Naive thymus-derived CD4-positive, alpha-beta T cell (primary cell): Measurements from ENCODE around the gene CHI3L2. TPM values are rescaled to one million over a fixed set of nuclear protein-coding genes. Genes with fewer than 3 reads are reported as not detected.

Source experiments
- ATAC-seq: fragments of 150-1000 bp; cut with Tn5 transposase; 2 replicates; pipeline ENCODE4 v1.10.0; 2021; ENCODE audit warnings: mild to moderate bottlenecking, moderate library complexity
- CTCF ChIA-PET: fragments of 350-600 bp; sonication (Branson Sonifier 250); formaldehyde crosslinking; loops from one replicate; lab custom pipeline; 2021; ENCODE audit warnings: antibody characterized with exemption; lab: Charles Lee
- POLR2A ChIA-PET: fragments of 350-600 bp; sonication (Branson Sonifier 250); formaldehyde crosslinking; loops from one replicate; lab custom pipeline; 2021; ENCODE audit warnings: antibody characterized with exemption, inconsistent platforms; lab: Charles Lee
- DNase-seq, 9 donors: peaks; one replicate each; pipeline versions ENCODE4 v3.0.0 to v3.0.0-alpha.2; 2020 to 2022; ENCODE audit warnings: mixed read lengths in 1 of 9
- H3K27ac ChIP-seq: one replicate; pipeline ENCODE4 v1.7.0; 2013; ENCODE audit warnings: mild to moderate bottlenecking, low read depth, low read length, moderate library complexity
- H3K27me3 ChIP-seq, 2 donors: one replicate each; pipeline ENCODE4 v1.7.0; 2013; ENCODE audit warnings: low read length in 2 of 2, mild to moderate bottlenecking in 2 of 2, moderate library complexity in 2 of 2; ENCODE audit not compliant: control insufficient read depth in 2 of 2, insufficient read depth in 2 of 2
- H3K36me3 ChIP-seq, 3 experiments: 1 replicate in 2 of 3; 2 replicates in 1 of 3; pipeline ENCODE4 v1.7.0; 2013; ENCODE audit warnings: low read length in 3 of 3, mild to moderate bottlenecking in 3 of 3, moderate library complexity in 1 of 3; ENCODE audit not compliant: insufficient read depth in 3 of 3, control insufficient read depth in 2 of 3
- H3K4me1 ChIP-seq, 2 donors: one replicate each; pipeline ENCODE4 v1.7.0; 2013; ENCODE audit warnings: low read length in 2 of 2, mild to moderate bottlenecking in 2 of 2, moderate library complexity in 1 of 2; ENCODE audit not compliant: control insufficient read depth in 2 of 2, insufficient read depth in 2 of 2
- H3K4me3 ChIP-seq: 2 replicates; pipeline ENCODE4 v1.7.0; 2013; ENCODE audit warnings: mild to moderate bottlenecking, low read length
- H3K9me3 ChIP-seq, 3 experiments: 1 replicate in 2 of 3; 2 replicates in 1 of 3; pipeline ENCODE4 v1.7.0; 2013; ENCODE audit warnings: low read length in 3 of 3; ENCODE audit not compliant: control insufficient read depth in 2 of 3
- H3K27ac Mint-ChIP-seq, 9 donors: one replicate each; pipeline ENCODE4 v1.8.0; 2020 to 2022; ENCODE audit warnings: mixed read lengths in 9 of 9, mild to moderate bottlenecking in 8 of 9, moderate library complexity in 5 of 9, inconsistent platforms in 2 of 9
- H3K27me3 Mint-ChIP-seq, 5 donors: one replicate each; pipeline ENCODE4 v1.8.0; 2021 to 2022; ENCODE audit warnings: mixed read lengths in 5 of 5, mild to moderate bottlenecking in 1 of 5
- H3K36me3 Mint-ChIP-seq, 5 donors: one replicate each; pipeline ENCODE4 v1.8.0; 2020 to 2022; ENCODE audit warnings: mixed read lengths in 5 of 5, mild to moderate bottlenecking in 3 of 5, inconsistent platforms in 1 of 5
- H3K4me1 Mint-ChIP-seq, 7 donors: one replicate each; pipeline ENCODE4 v1.8.0; 2020 to 2022; ENCODE audit warnings: mixed read lengths in 7 of 7, mild to moderate bottlenecking in 3 of 7, inconsistent platforms in 1 of 7
- H3K4me3 Mint-ChIP-seq, 10 donors: one replicate each; pipeline ENCODE4 v1.8.0; 2020 to 2022; ENCODE audit warnings: mild to moderate bottlenecking in 10 of 10, mixed read lengths in 10 of 10, moderate library complexity in 6 of 10, inconsistent platforms in 2 of 10
- H3K9me3 Mint-ChIP-seq, 11 donors: one replicate each; pipeline ENCODE4 v1.8.0; 2020 to 2022; ENCODE audit warnings: mixed read lengths in 11 of 11, mild to moderate bottlenecking in 4 of 11, inconsistent platforms in 1 of 11, moderate library complexity in 1 of 11
- intact Hi-C, 2 donors: fragments of 100-400 bp; cut with micrococcal nuclease; formaldehyde crosslinking; loops; one replicate each; pipeline ENCODE4 v1.15.1; 2023
- polyA plus RNA-seq, 2 donors: library from polyadenylated mRNA; unstranded; fragments of 300-500 nt; fragmentation: Illumina TruSeq; gene quantifications; one replicate each; pipeline ENCODE4 v1.2.3, GENCODE V29; 2021
- total RNA-seq, 6 experiments: library from RNA in 5 of 6; stranded (reverse) in 5 of 6; gene quantifications; 1 replicate in 5 of 6; 2 replicates in 1 of 6; pipeline ENCODE4 v1.2.3 and lab custom pipeline; 2021 to 2026

The CHI3L2 gene
- total and polyA plus RNA-seq, 7 experiments from 2014 or later, result 7.0 to 136 (median 29.1) TPM

DNA sequence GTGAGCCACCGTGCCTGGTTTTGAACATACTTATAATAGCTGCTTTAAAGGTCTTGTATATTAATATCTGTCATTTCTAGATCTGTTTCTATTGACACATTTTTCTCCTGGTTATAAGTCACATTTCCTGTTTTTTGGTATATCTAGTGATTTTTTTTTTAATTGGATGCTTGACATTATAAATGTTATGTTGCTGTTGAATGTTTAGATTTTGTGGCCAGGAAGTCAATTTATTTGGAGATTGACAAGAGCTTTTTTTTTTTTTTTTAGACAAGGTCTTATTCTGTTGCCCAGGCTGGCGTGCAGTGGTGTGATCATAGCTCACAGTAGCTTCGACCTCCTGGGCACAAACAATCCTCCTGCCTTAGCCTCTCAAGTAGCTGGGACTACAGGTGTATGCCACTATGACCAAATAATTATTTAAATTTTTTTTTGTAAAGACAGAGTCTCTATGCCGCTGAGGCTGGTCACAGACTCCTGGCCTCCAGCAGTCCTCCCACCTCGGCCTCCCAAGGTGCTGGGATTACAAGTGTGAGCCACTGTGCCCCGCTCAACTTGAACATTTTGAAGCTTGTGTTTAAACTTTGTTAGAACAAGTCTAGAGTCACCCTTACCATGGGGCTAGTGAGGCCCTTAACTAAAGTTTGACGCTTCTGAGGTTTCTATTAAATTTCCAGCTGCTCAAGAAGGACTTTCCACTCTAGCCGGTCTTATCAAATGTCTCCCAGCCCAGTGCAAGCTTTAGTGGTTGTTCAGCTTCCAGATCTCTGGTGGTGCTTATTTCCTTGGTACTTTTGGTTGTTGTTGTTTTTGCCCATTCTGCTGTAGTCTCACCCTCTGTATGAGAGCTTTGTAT lies 8.6 kb upstream of the CHI3L2 start:
- H3K4me3 ChIP-seq, result peak overlapping the region; percentile 17
- no peak for DNase-seq

DNA sequence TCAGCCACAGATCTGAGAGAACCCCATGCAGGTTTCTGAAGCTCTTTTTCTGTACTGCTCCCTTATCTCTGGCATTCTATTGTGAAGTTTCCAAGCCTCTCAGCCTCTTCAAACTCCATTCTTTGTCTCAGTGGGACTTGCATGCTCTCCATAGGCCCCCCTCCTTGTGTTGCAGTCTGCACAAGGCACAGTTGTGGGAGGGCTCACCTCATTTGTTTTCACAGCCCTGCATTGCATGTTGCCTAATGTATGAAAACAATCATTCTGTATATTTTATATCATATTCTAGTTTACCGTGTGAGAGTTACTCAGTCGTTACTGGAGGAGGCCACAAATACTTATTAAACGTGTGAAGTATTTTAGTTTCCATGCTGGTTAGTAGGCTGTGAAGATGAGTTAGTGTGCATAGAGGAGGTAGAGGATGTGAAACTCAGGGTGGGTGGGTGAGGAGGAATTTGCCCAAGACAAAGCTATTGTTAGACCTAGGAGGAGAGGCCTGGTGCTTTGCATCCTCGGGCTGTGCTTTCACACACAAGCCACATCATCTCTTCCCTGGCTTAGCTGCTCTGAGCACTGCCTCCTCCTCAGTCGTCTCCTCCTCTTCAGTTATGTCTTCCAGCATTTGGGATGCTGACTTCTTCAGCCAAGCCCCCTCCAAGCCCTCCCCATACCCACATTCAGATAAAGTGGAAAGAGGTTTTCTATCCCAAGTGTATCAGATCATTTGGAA lies 7.8 kb upstream of the CHI3L2 start:
- intact Hi-C loops, result loop anchor here (5.0 to 10.0 kb wide), 11 partner anchors 32 to 882 kb away; partner anchors contain the start of genes LRIF1 (in 2 of the 2), C1orf162 (in 1 of the 2), CD53 (in 1 of the 2) and RAP1A (in 1 of the 2)
- H3K27me3 Mint-ChIP-seq, result peaks cover 0 to 2% (median 0%) of the 10 kb centered on the region in 5 donors
- peaks cover 0 to 16% (median 5%) of the 10 kb centered on the region in 5 donors for H3K36me3 Mint-ChIP-seq
- ATAC-seq, result no peak
- H3K36me3 ChIP-seq, result no peaks in the 10 kb centered on the region
- H3K4me3 ChIP-seq, result peak overlapping the region; percentile 17
- CTCF ChIA-PET, result interaction anchor here (0.6 to 17.6 kb wide), 10 partner anchors 9 to 588 kb away, joined by 3 to 341 read pairs (median 4); partner anchors contain the start of gene DENND2D
- peak overlapping the region; percentile 63 to 92 (median 80) for H3K4me3 Mint-ChIP-seq
- peaks cover 0 to 13% (median 2%) of the 10 kb centered on the region in 11 donors for H3K9me3 Mint-ChIP-seq
- H3K4me1 ChIP-seq, result peaks cover 93 to 94% of the 10 kb centered on the region in 2 donors
- H3K9me3 ChIP-seq, result no peaks in the 10 kb centered on the region
- peak overlapping the region; percentile 85 to 100 (median 97) for H3K27ac Mint-ChIP-seq
- no peaks in the 10 kb centered on the region for H3K27me3 ChIP-seq
- peak in 1 of 9 donors; percentile 49 for DNase-seq
- POLR2A ChIA-PET, result interaction anchor here (0.6 to 18.8 kb wide), 11 partner anchors 9 to 432 kb away, joined by 3 to 1128 read pairs (median 5); partner anchors contain the start of genes CEPT1, CHI3L2, DENND2D and DRAM2
- H3K4me1 Mint-ChIP-seq, result peaks cover 75 to 100% (median 95%) of the 10 kb centered on the region in 7 donors
- peak overlapping the region; percentile 77 for H3K27ac ChIP-seq

More for the DNA sequence above, 8.6 kb upstream of the CHI3L2 start:
- peak overlapping the region; percentile 77 for H3K27ac ChIP-seq
- Mint-ChIP-seq H3K9me3 (peaks cover 0 to 13% (median 2%) of the 10 kb centered on the region in 11 donors), H3K27me3 (peaks cover 0 to 2% (median 0%) of the 10 kb centered on the region in 5 donors), H3K36me3 (peaks cover 0 to 18% (median 5%) of the 10 kb centered on the region in 5 donors), H3K4me3 (peak overlapping the region; percentile 56 to 92 (median 82)), H3K27ac (peak overlapping the region; percentile 94 to 100 (median 97)), H3K4me1 (peaks cover 81 to 100% (median 95%) of the 10 kb centered on the region in 7 donors)
- intact Hi-C loops, result loop anchor here (5.0 to 10.0 kb wide), 6 partner anchors 257 to 882 kb away; partner anchors contain the start of genes LRIF1 (in 2 of the 2), CD53 (in 1 of the 2), RAP1A (in 1 of the 2) and RBM15 (in 1 of the 2)
- ATAC-seq, result no peak
- no peaks in the 10 kb centered on the region for H3K27me3 ChIP-seq
- no peaks in the 10 kb centered on the region for H3K9me3 ChIP-seq
- H3K4me1 ChIP-seq, result peaks cover 93 to 94% of the 10 kb centered on the region in 2 donors
- CTCF ChIA-PET, result interaction anchor here (0.7 to 17.6 kb wide), 9 partner anchors 8 to 189 kb away, joined by 3 to 341 read pairs (median 4); partner anchors contain the start of gene DENND2D
- no peaks in the 10 kb centered on the region for H3K36me3 ChIP-seq
- POLR2A ChIA-PET, result interaction anchor here (0.6 to 18.8 kb wide), 13 partner anchors 10 to 431 kb away, joined by 3 to 1128 read pairs (median 5); partner anchors contain the start of genes CEPT1, CHI3L2, DENND2D and DRAM2

DNA sequence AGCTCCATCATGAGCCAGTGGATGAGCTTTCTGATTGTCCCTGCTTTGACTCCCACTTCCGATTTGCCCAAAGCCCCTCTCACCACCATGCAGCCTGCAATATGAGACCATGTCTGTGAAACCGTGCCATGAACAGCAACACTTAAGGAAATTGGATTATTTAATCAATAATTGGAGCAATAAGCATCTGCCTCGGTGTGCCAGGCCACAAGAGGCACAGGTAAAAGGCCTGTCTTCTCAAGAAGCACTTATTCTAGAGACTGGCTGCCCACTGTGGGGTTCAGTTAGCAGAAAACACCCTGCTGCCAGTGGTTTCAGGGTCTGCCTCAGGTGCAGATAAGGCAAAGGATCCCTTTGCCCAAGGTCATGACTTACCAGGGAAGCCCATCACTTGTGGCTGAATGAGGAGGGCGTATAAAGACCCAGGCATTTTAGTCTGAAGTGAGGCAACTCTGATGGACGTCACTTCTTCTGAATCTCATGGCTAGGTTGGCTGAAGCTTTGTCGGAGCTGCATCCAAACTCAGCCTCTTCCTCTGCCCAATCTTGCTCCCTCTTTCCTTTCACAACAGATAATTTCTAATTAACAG lies 7.1 kb upstream of the CHI3L2 start:
- POLR2A ChIA-PET, result interaction anchor here (0.8 to 18.8 kb wide), 10 partner anchors 8 to 228 kb away, joined by 3 to 1128 read pairs (median 7); partner anchors contain the start of genes CEPT1, CHI3L2, DENND2D and DRAM2
- intact Hi-C loops, result loop anchor here (5.0 to 10.0 kb wide), 5 partner anchors 33 to 438 kb away; partner anchors contain the start of gene C1orf162 (in 1 of the 2)
- Mint-ChIP-seq H3K4me3 (peak overlapping the region; percentile 62 to 92 (median 80)), H3K27me3 (peaks cover 0 to 2% (median 0%) of the 10 kb centered on the region in 5 donors), H3K9me3 (peaks cover 0 to 13% (median 2%) of the 10 kb centered on the region in 11 donors), H3K27ac (peak overlapping the region; percentile 85 to 100 (median 97)), H3K36me3 (peaks cover 0 to 16% (median 5%) of the 10 kb centered on the region in 5 donors), H3K4me1 (peaks cover 76 to 100% (median 95%) of the 10 kb centered on the region in 7 donors)
- ATAC-seq, result no peak
- no peaks in the 10 kb centered on the region for H3K9me3 ChIP-seq
- H3K27ac ChIP-seq, result peak overlapping the region; percentile 77
- H3K27me3 ChIP-seq, result no peaks in the 10 kb centered on the region
- H3K4me3 ChIP-seq, result peak overlapping the region; percentile 1
- H3K36me3 ChIP-seq, result no peaks in the 10 kb centered on the region
- CTCF ChIA-PET, result interaction anchor here (0.6 to 17.6 kb wide), 5 partner anchors 9 to 588 kb away, joined by 3 to 341 read pairs (median 5); partner anchors contain the start of gene DENND2D
- H3K4me1 ChIP-seq, result peaks cover 93 to 94% of the 10 kb centered on the region in 2 donors
- no peak for DNase-seq

DNA sequence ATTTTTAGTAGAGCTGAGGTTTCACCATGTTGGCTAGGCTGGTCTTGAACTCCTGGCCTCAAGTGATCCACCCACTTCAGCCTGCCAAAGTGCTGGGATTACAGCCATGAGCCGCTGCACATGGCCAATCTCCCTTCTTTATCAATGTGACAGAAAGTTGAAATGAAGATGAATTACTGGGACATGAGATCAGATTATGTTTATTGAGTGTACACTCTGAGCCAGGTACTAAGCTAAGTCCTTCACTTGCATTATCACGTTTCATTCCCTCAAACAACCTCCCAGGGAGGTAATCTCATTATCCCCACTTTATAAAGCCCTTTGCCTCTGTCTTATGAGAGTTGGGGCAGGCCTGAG lies 6.3 kb upstream of the CHI3L2 start:
- POLR2A ChIA-PET, result interaction anchor here (0.8 to 18.8 kb wide), 9 partner anchors 10 to 227 kb away, joined by 3 to 1128 read pairs (median 7); partner anchors contain the start of genes CEPT1, DENND2D and DRAM2
- Histone ChIP-seq H3K9me3 (no peaks in the 10 kb centered on the region), H3K4me1 (peaks cover 93 to 94% of the 10 kb centered on the region in 2 donors), H3K4me3 (peak overlapping the region; percentile 55), H3K27me3 (no peaks in the 10 kb centered on the region), H3K36me3 (no peaks in the 10 kb centered on the region), H3K27ac (peak overlapping the region; percentile 77)
- CTCF ChIA-PET, result interaction anchor here (0.6 to 17.6 kb wide), 7 partner anchors 8 to 190 kb away, joined by 3 to 341 read pairs (median 5); partner anchors contain the start of gene DENND2D
- intact Hi-C loops, result loop anchor here (1.0 to 10.0 kb wide), 8 partner anchors 17 to 439 kb away; partner anchors contain the start of genes C1orf162 (in 1 of the 2), CEPT1 (in 1 of the 2), DENND2D (in 1 of the 2) and DRAM2 (in 1 of the 2)
- ATAC-seq, result no peak
- Mint-ChIP-seq H3K9me3 (peaks cover 0 to 13% (median 0%) of the 10 kb centered on the region in 11 donors), H3K36me3 (peaks cover 0 to 16% (median 0%) of the 10 kb centered on the region in 5 donors), H3K4me1 (peaks cover 79 to 100% (median 97%) of the 10 kb centered on the region in 7 donors), H3K27me3 (no peaks in the 10 kb centered on the region), H3K4me3 (peak overlapping the region; percentile 77 to 92 (median 84)), H3K27ac (peak overlapping the region; percentile 85 to 100 (median 97))
- no peak for DNase-seq

DNA sequence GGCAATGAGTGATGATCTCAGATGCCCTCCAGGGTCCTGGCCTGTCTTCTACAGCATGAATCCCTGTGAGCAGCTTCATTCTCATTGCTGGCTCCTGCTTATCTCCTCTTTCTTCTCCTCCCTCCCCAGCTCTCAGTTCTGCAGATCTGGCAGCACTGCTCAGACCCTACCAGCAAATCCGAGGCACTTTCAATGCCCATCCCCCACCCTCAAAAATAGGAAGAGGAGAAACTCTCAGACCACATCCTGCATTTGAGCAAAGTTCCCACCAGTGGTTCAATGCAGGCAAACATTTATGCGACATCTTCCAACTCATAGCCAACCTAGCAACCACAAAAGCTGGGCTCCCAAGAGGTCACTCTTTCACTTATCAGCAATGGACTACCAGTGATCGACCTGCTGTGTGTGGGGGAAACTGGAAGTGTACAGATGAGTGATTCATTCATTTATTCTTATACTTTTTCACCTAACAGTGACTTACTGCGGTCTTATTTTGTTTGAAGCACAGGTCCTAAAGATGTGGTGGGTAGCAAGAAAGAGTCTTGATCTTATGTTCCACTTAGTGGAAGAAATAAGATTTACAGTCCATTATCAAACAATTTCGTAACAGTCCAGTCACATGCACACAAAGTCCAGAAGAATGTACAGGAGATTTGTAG lies 5.8 kb upstream of the CHI3L2 start:
- Mint-ChIP-seq H3K27ac (peak overlapping the region; percentile 85 to 100 (median 97)), H3K4me1 (peaks cover 78 to 100% (median 97%) of the 10 kb centered on the region in 7 donors), H3K36me3 (peaks cover 0 to 16% (median 0%) of the 10 kb centered on the region in 5 donors), H3K9me3 (peaks cover 0 to 13% (median 0%) of the 10 kb centered on the region in 11 donors), H3K4me3 (peak overlapping the region; percentile 77 to 92 (median 84)), H3K27me3 (no peaks in the 10 kb centered on the region)
- H3K27me3 ChIP-seq, result no peaks in the 10 kb centered on the region
- peak overlapping the region; percentile 55 for H3K4me3 ChIP-seq
- H3K36me3 ChIP-seq, result no peaks in the 10 kb centered on the region
- peak overlapping the region; percentile 77 for H3K27ac ChIP-seq
- intact Hi-C loops, result loop anchor here (1.0 to 10.0 kb wide), 14 partner anchors 7 to 547 kb away; partner anchors contain the start of genes CEPT1 (in 2 of the 2), DRAM2 (in 2 of the 2), ATP5PB (in 1 of the 2) and C1orf162 (in 1 of the 2)
- ATAC-seq, result peak; percentile 43
- peaks cover 92% of the 10 kb centered on the region in 2 donors for H3K4me1 ChIP-seq
- POLR2A ChIA-PET, result interaction anchor here (0.6 to 18.8 kb wide), 10 partner anchors 10 to 1809 kb away, joined by 3 to 1128 read pairs (median 5); partner anchors contain the start of genes CEPT1, DENND2D and DRAM2
- H3K9me3 ChIP-seq, result no peaks in the 10 kb centered on the region
- peak in 8 of 9 donors; percentile 61 to 83 (median 81) for DNase-seq
- CTCF ChIA-PET, result interaction anchor here (0.7 to 17.6 kb wide), 5 partner anchors 13 to 184 kb away, joined by 3 to 341 read pairs (median 5); partner anchors contain the start of gene DENND2D
